SK-N-SH (cell line): ENCODE data around the gene CPM. TPM values are rescaled to one million over a fixed set of nuclear protein-coding genes. Genes with fewer than 3 reads are reported as not detected.

Source experiments
- CTCF ChIA-PET: fragments of 300-600, 350-600 bp; formaldehyde crosslinking; extraction: SDS; loops from one replicate; lab custom pipeline; 2021; lab: Yijun Ruan, JAX
- POLR2A ChIA-PET: fragments of 350-600 bp; sonication (Branson Sonifier 250); formaldehyde crosslinking; extraction: SDS; loops from one replicate; lab custom pipeline; 2020; ENCODE audit warnings: antibody characterized with exemption, inconsistent platforms; lab: Yijun Ruan, JAX
- DNase-seq: peaks from one replicate; pipeline ENCODE4 v3.0.0; 2012
- H2AFZ ChIP-seq: fragments of 200-600 bp; sonication (generic); 2 replicates; pipeline ENCODE4 v1.8.1; 2016; ENCODE audit warnings: antibody characterized with exemption, mild to moderate bottlenecking, low read depth
- H3F3A ChIP-seq: fragments of 200-600 bp; sonication (generic); replicated peaks from 2 replicates; pipeline ENCODE3; 2016; ENCODE audit warnings: antibody characterized with exemption, mild to moderate bottlenecking; ENCODE audit not compliant: insufficient read depth
- H3K27ac ChIP-seq, 2 experiments: fragments of 200-500 bp in 1 of 2; fragments of 200-600 bp in 1 of 2; sonication (Bioruptor generic) in 1 of 2; sonication (generic), shearing (Covaris generic) in 1 of 2; 2 replicates each; pipeline versions ENCODE4 v1.5.1 to v1.6.1; 2014 to 2016; ENCODE audit warnings: low read depth in 2 of 2, inconsistent platforms in 1 of 2, low read length in 1 of 2, mild to moderate bottlenecking in 1 of 2, mixed read lengths in 1 of 2
- H3K27me3 ChIP-seq: fragments of 200-600 bp; sonication (generic), shearing (Covaris generic); 2 replicates; pipeline ENCODE4 v1.6.1; 2016; ENCODE audit warnings: mixed run types; ENCODE audit not compliant: insufficient read depth
- H3K36me3 ChIP-seq, 2 experiments: fragments of 200-500 bp in 1 of 2; fragments of 200-600 bp in 1 of 2; sonication (Bioruptor generic) in 1 of 2; sonication (generic) in 1 of 2; replicated peaks in 1 of 2; 2 replicates each; pipeline versions ENCODE3 to v1.5.1; 2014 to 2016; ENCODE audit warnings: low read length in 1 of 2, mild to moderate bottlenecking in 1 of 2; ENCODE audit not compliant: insufficient read depth in 2 of 2, control insufficient read depth in 1 of 2
- H3K4me1 ChIP-seq, 2 experiments: fragments of 200-500 bp in 1 of 2; fragments of 200-600 bp in 1 of 2; sonication (Bioruptor generic) in 1 of 2; sonication (generic), shearing (Covaris generic) in 1 of 2; 2 replicates each; pipeline versions ENCODE4 v1.5.1 to v1.6.1; 2014 to 2016; ENCODE audit warnings: low read depth in 1 of 2, low read length in 1 of 2, mixed run types in 1 of 2; ENCODE audit not compliant: insufficient read depth in 2 of 2, control insufficient read depth in 1 of 2
- H3K4me2 ChIP-seq: fragments of 200-600 bp; sonication (generic), shearing (Covaris generic); 2 replicates; pipeline ENCODE4 v1.6.1; 2017; ENCODE audit warnings: mixed run types
- H3K4me3 ChIP-seq, 2 experiments: fragments of 200-500 bp in 1 of 2; fragments of 200-600 bp in 1 of 2; sonication (Bioruptor generic) in 1 of 2; sonication (generic), shearing (Covaris generic) in 1 of 2; 2 replicates each; pipeline versions ENCODE4 v1.5.1 to v1.8.1; 2014 to 2016; ENCODE audit warnings: low read depth in 2 of 2, inconsistent platforms in 1 of 2, low read length in 1 of 2, mild to moderate bottlenecking in 1 of 2, mixed read lengths in 1 of 2, moderate library complexity in 1 of 2
- H3K79me2 ChIP-seq: fragments of 200-600 bp; sonication (generic); 2 replicates; pipeline ENCODE4 v1.8.1; 2017; ENCODE audit warnings: mild to moderate bottlenecking; ENCODE audit not compliant: insufficient read depth
- H3K9ac ChIP-seq: fragments of 200-600 bp; sonication (generic); 2 replicates; pipeline ENCODE4 v1.6.1; 2017; ENCODE audit warnings: mixed run types
- H3K9me2 ChIP-seq: fragments of 200-600 bp; sonication (generic); 2 replicates; pipeline ENCODE4 v1.6.1; 2017; ENCODE audit warnings: mixed run types
- H3K9me3 ChIP-seq: fragments of 200-600 bp; sonication (generic); 2 replicates; pipeline ENCODE4 v1.6.1; 2017; ENCODE audit warnings: mixed run types, mild to moderate bottlenecking, moderate library complexity
- H4K20me1 ChIP-seq: fragments of 200-600 bp; sonication (generic); 2 replicates; pipeline ENCODE4 v1.6.1; 2017; ENCODE audit warnings: mild to moderate bottlenecking, mixed run types; ENCODE audit not compliant: insufficient read depth
- CHD2 ChIP-seq: fragments of 150-350 bp; IDR thresholded peaks from 2 replicates; pipeline ENCODE4 v1.6.1; 2018; ENCODE audit warnings: low read length; ENCODE audit not compliant: partially characterized antibody
- EP300 ChIP-seq, 2 experiments: IDR thresholded peaks; 2 replicates each; pipeline versions ENCODE4 v1.4.0 to v1.6.1; 2012; ENCODE audit warnings: borderline replicate concordance in 1 of 2, low read depth in 1 of 2, low read length in 1 of 2
- FOSL2 ChIP-seq: IDR thresholded peaks from 2 replicates; pipeline ENCODE4 v1.4.0; 2012; ENCODE audit warnings: low read depth, mild to moderate bottlenecking, moderate library complexity, borderline replicate concordance
- FOXJ3 ChIP-seq: sonication (generic); formaldehyde crosslinking; IDR thresholded peaks from 2 replicates; pipeline ENCODE4 v1.5.1; 2020; ENCODE audit warnings: mild to moderate bottlenecking, missing genetic modification reagents
- GABPA ChIP-seq: IDR thresholded peaks from 2 replicates; pipeline ENCODE4 v1.4.0; 2012; ENCODE audit warnings: low read depth, mild to moderate bottlenecking
- IRF3 ChIP-seq: fragments of 150-350 bp; IDR thresholded peaks from 2 replicates; pipeline ENCODE4 v1.6.1; 2016; ENCODE audit warnings: mild to moderate bottlenecking, low read depth, low read length
- JUND ChIP-seq: IDR thresholded peaks from 2 replicates; pipeline ENCODE4 v1.4.0; 2012
- MEF2A ChIP-seq: IDR thresholded peaks from 2 replicates; pipeline ENCODE4 v1.4.0; 2012; ENCODE audit warnings: low read depth, borderline replicate concordance
- NFIC ChIP-seq: IDR thresholded peaks from 2 replicates; pipeline ENCODE4 v1.4.0; 2012; ENCODE audit warnings: borderline replicate concordance
- REST ChIP-seq: IDR thresholded peaks from 2 replicates; pipeline ENCODE4 v1.6.1; 2012; ENCODE audit warnings: mild to moderate bottlenecking, low read depth, low read length, moderate library complexity
- SMC3 ChIP-seq: IDR thresholded peaks from 2 replicates; pipeline ENCODE4 v1.6.1; 2012; ENCODE audit warnings: low read depth, low read length, improper control_type of control experiment
- TEAD4 ChIP-seq: IDR thresholded peaks from 2 replicates; pipeline ENCODE4 v1.4.0; 2012; ENCODE audit warnings: mild to moderate bottlenecking, borderline replicate concordance; ENCODE audit not compliant: insufficient read depth
- WGBS: methylation state at CpG from one replicate; pipeline ENCODE4 v1.1.6; 2017; ENCODE audit warnings: low lambda C conversion rate; 5-methylcytosine and 5-hydroxymethylcytosine counted together
- polyA plus RNA-seq, 3 experiments: library from polyadenylated mRNA; depleted of rRNA; stranded (reverse); fragments of >200 nt; gene quantifications; 2 replicates each; pipeline ENCODE4 v1.2.3, GENCODE V29; 2012
- TF ChIP-seq, protein P1 (sequence below): IDR thresholded peaks from 2 replicates; pipeline ENCODE4 v1.4.0; 2012; ENCODE audit warnings: low read depth, borderline replicate concordance

Gene CPM
- polyA plus RNA-seq, 1 of the 3 experiments (the other 2 are of a cell fraction), result 10.8 TPM

- ChIA-PET CTCF (no interaction called here), POLR2A (no interaction called here)
- no peaks in the 10 kb centered on the region for H3K79me2 ChIP-seq
- H3K4me2 ChIP-seq, result no peak overlapping the region
- no peak for TF ChIP-seq FOSL2
- no peaks in the 10 kb centered on the region for H3K36me3 ChIP-seq
- no peaks in the 10 kb centered on the region for H3K27me3 ChIP-seq
- H3K9ac ChIP-seq, result no peak overlapping the region
- no peak overlapping the region for H2AFZ ChIP-seq
- H4K20me1 ChIP-seq, result no peaks in the 10 kb centered on the region
- no peaks in the 10 kb centered on the region for H3K9me3 ChIP-seq
- H3K27ac ChIP-seq, result 0 out of 4 replicates have a peak overlapping the region, but pooled peaks of 1 of the 2 experiments have one; percentile 14
- no peak overlapping the region for H3K4me3 ChIP-seq
- no peaks in the 10 kb centered on the region for H3F3A ChIP-seq
- 0 out of 4 replicates have a peak, but pooled peaks cover 0 to 6% of the 10 kb centered on the region in 2 experiments for H3K4me1 ChIP-seq
- no peaks in the 10 kb centered on the region for H3K9me2 ChIP-seq
- WGBS, result 32% methylated on average over 2 of the region's 3 CpGs
- DNase-seq, result no peak
Measured at GRCh38 chr12:68885381-68885780, 47.6 kb downstream of the CPM start.

- H3K27me3 ChIP-seq, result no peaks in the 10 kb centered on the region
- no peaks in the 10 kb centered on the region for H4K20me1 ChIP-seq
- 70% methylated on average over 5 of the region's 5 CpGs for WGBS
- H3K4me1 ChIP-seq, result 0 out of 4 replicates have a peak, but pooled peaks cover 0 to 6% of the 10 kb centered on the region in 2 experiments
- H3K79me2 ChIP-seq, result no peaks in the 10 kb centered on the region
- CTCF ChIA-PET, result no interaction called here
- TF ChIP-seq JUND (no peak), CHD2 (no peak), MEF2A (no peak), TEAD4 (no peak), REST (no peak), FOXJ3 (CRISPR knock-in tag) (no peak), IRF3 (no peak), SMC3 (no peak), NFIC (no peak), EP300 (IDR thresholded peaks at IDR 0.05; ENCODE audit: borderline replicate concordance in 1 of 2, low read depth in 1 of 2, low read length in 1 of 2) (no peak), GABPA (no peak)
- TF ChIP-seq, protein P1, sequence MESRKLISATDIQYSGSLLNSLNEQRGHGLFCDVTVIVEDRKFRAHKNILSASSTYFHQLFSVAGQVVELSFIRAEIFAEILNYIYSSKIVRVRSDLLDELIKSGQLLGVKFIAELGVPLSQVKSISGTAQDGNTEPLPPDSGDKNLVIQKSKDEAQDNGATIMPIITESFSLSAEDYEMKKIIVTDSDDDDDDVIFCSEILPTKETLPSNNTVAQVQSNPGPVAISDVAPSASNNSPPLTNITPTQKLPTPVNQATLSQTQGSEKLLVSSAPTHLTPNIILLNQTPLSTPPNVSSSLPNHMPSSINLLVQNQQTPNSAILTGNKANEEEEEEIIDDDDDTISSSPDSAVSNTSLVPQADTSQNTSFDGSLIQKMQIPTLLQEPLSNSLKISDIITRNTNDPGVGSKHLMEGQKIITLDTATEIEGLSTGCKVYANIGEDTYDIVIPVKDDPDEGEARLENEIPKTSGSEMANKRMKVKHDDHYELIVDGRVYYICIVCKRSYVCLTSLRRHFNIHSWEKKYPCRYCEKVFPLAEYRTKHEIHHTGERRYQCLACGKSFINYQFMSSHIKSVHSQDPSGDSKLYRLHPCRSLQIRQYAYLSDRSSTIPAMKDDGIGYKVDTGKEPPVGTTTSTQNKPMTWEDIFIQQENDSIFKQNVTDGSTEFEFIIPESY, result no peak
- H3K27ac ChIP-seq, result no peak overlapping the region
- DNase-seq, result no peak
- no peaks in the 10 kb centered on the region for H3K9me2 ChIP-seq
- H3K9ac ChIP-seq, result no peak overlapping the region
- H3K9me3 ChIP-seq, result no peaks in the 10 kb centered on the region
- no peak overlapping the region for H2AFZ ChIP-seq
- no peaks in the 10 kb centered on the region for H3F3A ChIP-seq
- POLR2A ChIA-PET, result no interaction called here
- H3K36me3 ChIP-seq, result no peaks in the 10 kb centered on the region
- H3K4me2 ChIP-seq, result no peak overlapping the region
- H3K4me3 ChIP-seq, result no peak overlapping the region
Measured at GRCh38 chr12:68884251-68884650, 48.7 kb downstream of the CPM start.
